A549 (cell line): ENCODE results near the gene DDX43. TPM values are rescaled to one million over a fixed set of nuclear protein-coding genes. Genes with fewer than 3 reads are reported as not detected.
A peak's percentile ranks its signal among the peaks of the same experiment; 100 is the strongest.

Source experiments
- ATAC-seq, 2 experiments: fragments of 200-7000 bp in 1 of 2; fragments of >200 bp in 1 of 2; cut with Nextera tagmentation in 1 of 2; cut with Tn5 transposase in 1 of 2; 3 replicates each; pipeline versions ENCODE4 v1.8.0 to v1.9.1; 2018 to 2020; ENCODE audit warnings: mild to moderate bottlenecking in 1 of 2, moderate library complexity in 1 of 2
- CTCF ChIA-PET: fragments of 300-600 bp; sonication (Branson Sonifier 250); formaldehyde crosslinking; extraction: SDS; loops from one replicate; lab custom pipeline; 2021; ENCODE audit warnings: antibody characterized with exemption, inconsistent platforms; lab: Yijun Ruan, JAX
- POLR2A ChIA-PET: fragments of 350-600 bp; formaldehyde crosslinking; extraction: SDS; loops from one replicate; lab custom pipeline; 2021; ENCODE audit warnings: antibody characterized with exemption, inconsistent platforms; lab: Yijun Ruan, JAX
- DNase-seq, 2 experiments: peaks; one replicate each; pipeline versions ENCODE4 v3.0.0 to v3.0.0-alpha.2; 2011 to 2016; ENCODE audit warnings: low read depth in 1 of 2, low spot score in 1 of 2
- FAIRE-seq: peaks from 2 replicates; lab custom pipeline; 2011; peaks lifted over from hg19 to GRCh38; lab: Jason Lieb, UNC
- H3K27ac ChIP-seq, 2 experiments: fragments of >200 bp; sonication (Bioruptor Twin); formaldehyde crosslinking; 3 replicates each; pipeline ENCODE4 v1.5.1; 2016 to 2017
- H3K4me1 ChIP-seq: fragments of >200 bp; sonication (Bioruptor Twin); formaldehyde crosslinking; 3 replicates; pipeline ENCODE4 v1.6.1; 2016
- H3K4me2 ChIP-seq: fragments of >200 bp; sonication (Bioruptor Twin); formaldehyde crosslinking; 3 replicates; pipeline ENCODE4 v1.6.1; 2016
- H3K4me3 ChIP-seq: fragments of >200 bp; sonication (Bioruptor Twin); formaldehyde crosslinking; 3 replicates; pipeline ENCODE4 v1.5.1; 2016
- H3K9me3 ChIP-seq: fragments of >200 bp; sonication (Bioruptor Twin); formaldehyde crosslinking; 3 replicates; pipeline ENCODE4 v1.6.1; 2016
- ATOH8 ChIP-seq: fragments of 250-450 bp; sonication (Bioruptor Pico); IDR thresholded peaks from 2 replicates; pipeline ENCODE4 v1.5.0; 2020; ENCODE audit warnings: low read depth, mild to moderate bottlenecking, moderate library complexity
- CBX2 ChIP-seq: fragments of 200-600 bp; sonication (generic); IDR thresholded peaks from 2 replicates; pipeline ENCODE4 v1.6.1; 2016; ENCODE audit warnings: low read depth, mild to moderate bottlenecking, borderline replicate concordance
- EHF ChIP-seq: fragments of 250-450 bp; sonication (Bioruptor Pico); IDR thresholded peaks from 2 replicates; pipeline ENCODE4 v1.5.0; 2020; ENCODE audit warnings: mild to moderate bottlenecking
- ELK1 ChIP-seq: fragments of 150-350 bp; IDR thresholded peaks from 2 replicates; pipeline ENCODE4 v1.6.1; 2014; ENCODE audit warnings: low read depth, mild to moderate bottlenecking, low read length
- EP300 ChIP-seq, 2 experiments: fragments of >200 bp; sonication (Bioruptor Twin); formaldehyde crosslinking; IDR thresholded peaks; 2 replicates in 1 of 2; 3 replicates in 1 of 2; pipeline ENCODE4 v1.6.1; 2016 to 2017
- ESRRA ChIP-seq: fragments of 150-350 bp; IDR thresholded peaks from 2 replicates; pipeline ENCODE4 v1.6.1; 2014; ENCODE audit warnings: mild to moderate bottlenecking, low read length, borderline replicate concordance
- FOSL2 ChIP-seq, 2 experiments: fragments of 450-650 bp in 1 of 2; fragments of >200 bp in 1 of 2; sonication (Bioruptor Twin) in 1 of 2; formaldehyde crosslinking; IDR thresholded peaks; 2 replicates each; pipeline versions ENCODE4 v1.5.0 to v1.6.1; 2016 to 2020; ENCODE audit warnings: mild to moderate bottlenecking in 1 of 2, moderate library complexity in 1 of 2
- FOXS1 ChIP-seq: fragments of 250-450 bp; sonication (Bioruptor Pico); IDR thresholded peaks from 2 replicates; pipeline ENCODE4 v1.5.0; 2020; ENCODE audit warnings: mild to moderate bottlenecking, moderate library complexity
- GATA3 ChIP-seq: IDR thresholded peaks from 2 replicates; pipeline ENCODE4 v1.6.1; 2012; ENCODE audit warnings: borderline replicate concordance
- HEYL ChIP-seq: fragments of 250-450 bp; sonication (Bioruptor Pico); IDR thresholded peaks from 2 replicates; pipeline ENCODE4 v1.8.0; 2021; ENCODE audit warnings: mild to moderate bottlenecking, moderate library complexity
- HOXB5 ChIP-seq: fragments of 250-450 bp; sonication (Bioruptor Pico); IDR thresholded peaks from 2 replicates; pipeline ENCODE4 v1.5.0; 2020; ENCODE audit warnings: mild to moderate bottlenecking, moderate library complexity
- JUNB ChIP-seq: fragments of >200 bp; sonication (Bioruptor Twin); formaldehyde crosslinking; IDR thresholded peaks from 2 replicates; pipeline ENCODE4 v1.6.1; 2016
- KDM5A ChIP-seq: fragments of 200-600 bp; sonication (generic); IDR thresholded peaks from 2 replicates; pipeline ENCODE4 v1.6.1; 2016; ENCODE audit warnings: antibody characterized with exemption, mild to moderate bottlenecking
- MAFK ChIP-seq: fragments of 450-650 bp; IDR thresholded peaks from 2 replicates; pipeline ENCODE4 v1.6.1; 2014; ENCODE audit not compliant: partially characterized antibody
- MAZ ChIP-seq: fragments of 150-350 bp; IDR thresholded peaks from 2 replicates; pipeline ENCODE4 v1.6.1; 2014; ENCODE audit warnings: antibody characterized with exemption, low read depth, low read length, borderline replicate concordance
- MYC ChIP-seq: IDR thresholded peaks from 2 replicates; pipeline ENCODE4 v1.6.1; 2012; ENCODE audit warnings: mild to moderate bottlenecking, inconsistent platforms, low read length, improper control_type of control experiment, borderline replicate concordance
- NFE2L2 ChIP-seq: fragments of 150-350 bp; conservative IDR thresholded peaks from 2 replicates; pipeline ENCODE4 v1.6.1; 2014; ENCODE audit warnings: low read length
- NR3C1 ChIP-seq: fragments of >200 bp; sonication (Bioruptor Twin); formaldehyde crosslinking; IDR thresholded peaks from 3 replicates; pipeline ENCODE4 v1.6.1; 2017
- RAD21 ChIP-seq, 2 experiments: fragments of >200 bp in 1 of 2; sonication (Bioruptor Twin) in 1 of 2; formaldehyde crosslinking in 1 of 2; IDR thresholded peaks in 1 of 2; conservative IDR thresholded peaks in 1 of 2; 2 replicates in 1 of 2; 3 replicates in 1 of 2; pipeline ENCODE4 v1.6.1; 2012 to 2018; ENCODE audit warnings: inconsistent platforms in 1 of 2
- RARB ChIP-seq: fragments of 250-450 bp; sonication (Bioruptor Pico); IDR thresholded peaks from 2 replicates; pipeline ENCODE4 v1.8.0; 2021; ENCODE audit warnings: mild to moderate bottlenecking, moderate library complexity
- RCOR1 ChIP-seq: fragments of 150-350 bp; IDR thresholded peaks from 2 replicates; pipeline ENCODE4 v1.6.1; 2014; ENCODE audit warnings: antibody characterized with exemption, low read length, low read depth
- RFX5 ChIP-seq: fragments of 450-650 bp; IDR thresholded peaks from 2 replicates; pipeline ENCODE4 v1.7.1; 2014; ENCODE audit warnings: antibody characterized with exemption, mild to moderate bottlenecking, moderate library complexity
- SMC3 ChIP-seq: fragments of >200 bp; sonication (Bioruptor Twin); formaldehyde crosslinking; IDR thresholded peaks from 3 replicates; pipeline ENCODE4 v1.6.1; 2018; ENCODE audit warnings: inconsistent platforms
- SREBF2 ChIP-seq: fragments of 450-650 bp; IDR thresholded peaks from 2 replicates; pipeline ENCODE4 v1.6.1; 2014; ENCODE audit warnings: mild to moderate bottlenecking, moderate library complexity
- USF2 ChIP-seq: fragments of 450-650 bp; IDR thresholded peaks from 2 replicates; pipeline ENCODE4 v1.6.1; 2014; ENCODE audit warnings: antibody characterized with exemption
- ZC3H11A ChIP-seq: fragments of 450-650 bp; IDR thresholded peaks from 2 replicates; pipeline ENCODE4 v1.6.1; 2014; ENCODE audit warnings: antibody characterized with exemption, mild to moderate bottlenecking
- ZNF302 ChIP-seq: fragments of 250-450 bp; sonication (Bioruptor Pico); IDR thresholded peaks from 2 replicates; pipeline ENCODE4 v1.9.0; 2021; ENCODE audit warnings: inconsistent platforms, mild to moderate bottlenecking, moderate library complexity
- ZSCAN20 ChIP-seq: fragments of 250-450 bp; sonication (Bioruptor Pico); IDR thresholded peaks from 2 replicates; pipeline ENCODE4 v1.8.0; 2022; ENCODE audit warnings: mild to moderate bottlenecking, moderate library complexity
- WGBS: methylation state at CpG from one replicate; pipeline ENCODE4 v1.1.6; 2017; ENCODE audit errors: missing lambda C conversion rate; 5-methylcytosine and 5-hydroxymethylcytosine counted together
- polyA plus RNA-seq, 4 experiments: library from polyadenylated mRNA; depleted of rRNA in 3 of 4; stranded (reverse); fragments of >200 nt; fragmentation: RNase III in 1 of 4; extraction: RNeasy Plus Mini Kit Qiagen cat#74134 plus additional on column Dnase treatment in 1 of 4; gene quantifications; 2 replicates in 3 of 4; 3 replicates in 1 of 4; pipeline ENCODE4 v1.2.3, GENCODE V29; 2011 to 2017

DDX43 gene
- polyA plus RNA-seq, 2 of the 4 experiments (the other 2 are of a cell fraction): not detected

GRCh38 chr6:73421534-73421933, 26.9 kb downstream of the DDX43 start:
- FAIRE-seq (no peak), DNase-seq (no peak), ATAC-seq (no peak)
- H3K4me2 ChIP-seq: no peak overlapping the region
- 88% methylated on average over 2 of the region's 2 CpGs for WGBS
- no peak overlapping the region for H3K27ac ChIP-seq
- POLR2A ChIA-PET: no interaction called here
- H3K4me3 ChIP-seq: no peak overlapping the region
- TF ChIP-seq MAFK (peak; percentile 1), FOXS1 (CRISPR knock-in tag) (no peak)
- CTCF ChIA-PET: interaction anchor here (0.6 kb wide), 1 partner anchor 152 kb away, joined by 3 read pairs; no protein-coding TSS in a partner anchor
- H3K4me1 ChIP-seq: no peaks in the 10 kb centered on the region
- H3K9me3 ChIP-seq: no peaks in the 10 kb centered on the region

- Histone ChIP-seq H3K4me3 (no peak overlapping the region), H3K4me2 (no peak overlapping the region), H3K9me3 (no peaks in the 10 kb centered on the region), H3K4me1 (no peaks in the 10 kb centered on the region), H3K27ac (no peak overlapping the region)
- no peak for DNase-seq
- FAIRE-seq: no peak
- ChIA-PET POLR2A (no interaction called here), CTCF (no interaction called here)
- ATAC-seq: no peak
- 77% methylated on average over 3 of the region's 3 CpGs for WGBS
- TF ChIP-seq HEYL (CRISPR knock-in tag): no peak
- TF ChIP-seq ATOH8: no peak
- no peak for TF ChIP-seq ZSCAN20 (CRISPR knock-in tag)
- TF ChIP-seq JUNB: no peak
- TF ChIP-seq CBX2: no peak
- no peak for TF ChIP-seq ZNF302
- no peak for TF ChIP-seq ELK1
- no peak for TF ChIP-seq RCOR1
- TF ChIP-seq RAD21 (conservative IDR thresholded peaks at IDR 0.05 in 1 of 2, IDR thresholded peaks at IDR 0.05 in 1 of 2): no peak
- TF ChIP-seq SMC3: no peak
- no peak for TF ChIP-seq SREBF2
- TF ChIP-seq EHF (CRISPR knock-in tag): no peak
- TF ChIP-seq NR3C1: no peak
- no peak for TF ChIP-seq HOXB5 (CRISPR knock-in tag)
- TF ChIP-seq RFX5: no peak
- TF ChIP-seq GATA3: no peak
- no peak for TF ChIP-seq USF2
- no peak for TF ChIP-seq ZC3H11A
- no peak for TF ChIP-seq FOSL2 (IDR thresholded peaks at IDR 0.05)
- TF ChIP-seq FOSL2 (CRISPR knock-in tag; IDR thresholded peaks at IDR 0.05): no peak
Observed at GRCh38 chr6:73435236-73435635, 40.6 kb downstream of the DDX43 start.

- Histone ChIP-seq H3K4me2 (no peak overlapping the region), H3K9me3 (no peaks in the 10 kb centered on the region), H3K4me1 (no peaks in the 10 kb centered on the region), H3K4me3 (no peak overlapping the region), H3K27ac (no peak overlapping the region)
- CTCF ChIA-PET: no interaction called here
- POLR2A ChIA-PET: no interaction called here
- WGBS: 97% methylated on average over 3 of the region's 3 CpGs
- TF ChIP-seq RARB (CRISPR knock-in tag) (no peak), KDM5A (no peak), RAD21 (conservative IDR thresholded peaks at IDR 0.05 in 1 of 2, IDR thresholded peaks at IDR 0.05 in 1 of 2) (no peak), NFE2L2 (no peak), MAFK (no peak), EP300 (IDR thresholded peaks at IDR 0.05) (no peak), USF2 (no peak), MAZ (no peak), ESRRA (no peak), MYC (no peak)
- no peak for DNase-seq
- no peak for FAIRE-seq
- no peak for ATAC-seq
Observed at GRCh38 chr6:73443555-73443954, 48.9 kb downstream of the DDX43 start.
